ENCODE results near the gene ZGPAT.

The ZGPAT gene

GRCh38 chr20:63682384-63683139, 25.3 kb upstream of the ZGPAT start:
- Histone ChIP-seq H3K36me3 (peaks cover 11 to 61% (median 38%) of the 10 kb centered on the region in 11 experiments; a peak in 21 of 22 replicates), H3K4me2 (peak overlapping the region in 5 of 11 experiments; percentile 18 to 79 (median 59); a peak in 9 of 22 replicates), H3K4me3 (no peak overlapping the region), H3K27ac (peak overlapping the region in 2 of 11 experiments; percentile 30 to 31; a peak in 3 of 22 replicates), H4K20me1 (peaks cover 0 to 53% (median 8%) of the 10 kb centered on the region in 11 experiments; a peak in 8 of 22 replicates), H3K9me3 (replicated peaks in 1 of 11) (no peaks in the 10 kb centered on the region), H3K9ac (peak overlapping the region in 2 of 11 experiments; percentile 24 to 55; a peak in 2 of 22 replicates), H3K4me1 (peaks cover 14 to 57% (median 22%) of the 10 kb centered on the region in 10 experiments), H3K27me3 (no peaks in the 10 kb centered on the region)
- TF ChIP-seq Cebpa-rat (IDR thresholded peaks at IDR 0.05): no peak

GRCh38 chr20:63685269-63686026, 22.4 kb upstream of the ZGPAT start:
- peak overlapping the region in 3 of 11 experiments; percentile 88 to 92 (median 90); a peak in 6 of 22 replicates for H3K4me2 ChIP-seq
- H3K9ac ChIP-seq: peak overlapping the region in 3 of 11 experiments; percentile 40 to 65 (median 52); a peak in 3 of 22 replicates
- H3K27ac ChIP-seq: peak overlapping the region in 5 of 11 experiments; percentile 24 to 79 (median 73); a peak in 8 of 22 replicates
- peaks cover 0 to 39% (median 7%) of the 10 kb centered on the region in 11 experiments; a peak in 9 of 22 replicates for H4K20me1 ChIP-seq
- H3K9me3 ChIP-seq (replicated peaks in 1 of 11): no peaks in the 10 kb centered on the region
- peaks cover 14 to 75% (median 30%) of the 10 kb centered on the region in 10 experiments for H3K4me1 ChIP-seq
- no peaks in the 10 kb centered on the region for H3K27me3 ChIP-seq
- no peak overlapping the region for H3K4me3 ChIP-seq
- peaks cover 0 to 32% (median 14%) of the 10 kb centered on the region in 11 experiments; a peak in 14 of 22 replicates for H3K36me3 ChIP-seq
- no peak for TF ChIP-seq Cebpa-rat (IDR thresholded peaks at IDR 0.05)

- H3K27me3 ChIP-seq: no peaks in the 10 kb centered on the region
- H4K20me1 ChIP-seq: peaks cover 0 to 39% (median 13%) of the 10 kb centered on the region in 11 experiments; a peak in 9 of 22 replicates
- no peaks in the 10 kb centered on the region for H3K9me3 ChIP-seq (replicated peaks in 1 of 11)
- peaks cover 20 to 81% (median 36%) of the 10 kb centered on the region in 10 experiments for H3K4me1 ChIP-seq
- no peak overlapping the region for H3K4me3 ChIP-seq
- peak overlapping the region in 8 of 11 experiments; percentile 65 to 92 (median 82); a peak in 14 of 22 replicates for H3K4me2 ChIP-seq
- peak overlapping the region in 9 of 11 experiments; percentile 24 to 79 (median 56); a peak in 15 of 22 replicates for H3K27ac ChIP-seq
- peak overlapping the region in 4 of 11 experiments; percentile 34 to 65 (median 46); a peak in 6 of 22 replicates for H3K9ac ChIP-seq
- peaks cover 0 to 26% (median 8%) of the 10 kb centered on the region in 11 experiments; a peak in 11 of 22 replicates for H3K36me3 ChIP-seq
- TF ChIP-seq Cebpa-rat (IDR thresholded peaks at IDR 0.05): no peak
These were observed 21.7 kb upstream of the ZGPAT start for GRCh38 chr20:63686094-63686491.

GRCh38 chr20:63686492-63687321, 21.1 kb upstream of the ZGPAT start:
- no peaks in the 10 kb centered on the region for H3K27me3 ChIP-seq
- peak overlapping the region in 9 of 11 experiments; percentile 7 to 65 (median 48); a peak in 14 of 22 replicates for H3K9ac ChIP-seq
- peaks cover 26 to 87% (median 42%) of the 10 kb centered on the region in 10 experiments for H3K4me1 ChIP-seq
- no peaks in the 10 kb centered on the region for H3K9me3 ChIP-seq (replicated peaks in 1 of 11)
- H3K4me3 ChIP-seq: no peak overlapping the region
- H3K4me2 ChIP-seq: peak overlapping the region; percentile 52 to 92 (median 79)
- peaks cover 0 to 39% (median 13%) of the 10 kb centered on the region in 11 experiments; a peak in 13 of 22 replicates for H4K20me1 ChIP-seq
- peak overlapping the region; percentile 24 to 79 (median 50); a peak in 20 of 22 replicates for H3K27ac ChIP-seq
- no peak for TF ChIP-seq Cebpa-rat (IDR thresholded peaks at IDR 0.05)
- H3K36me3 ChIP-seq: peaks cover 0 to 21% (median 8%) of the 10 kb centered on the region in 11 experiments; a peak in 10 of 22 replicates

GRCh38 chr20:63687419-63688178, 20.2 kb upstream of the ZGPAT start:
- peak overlapping the region in 8 of 11 experiments; percentile 7 to 65 (median 47); a peak in 10 of 22 replicates for H3K9ac ChIP-seq
- no peak for TF ChIP-seq Cebpa-rat (IDR thresholded peaks at IDR 0.05)
- H4K20me1 ChIP-seq: peaks cover 0 to 39% (median 19%) of the 10 kb centered on the region in 11 experiments; a peak in 17 of 22 replicates
- peak overlapping the region in 10 of 11 experiments; percentile 24 to 79 (median 48); a peak in 16 of 22 replicates for H3K27ac ChIP-seq
- peaks cover 35 to 87% (median 46%) of the 10 kb centered on the region in 10 experiments for H3K4me1 ChIP-seq
- no peaks in the 10 kb centered on the region for H3K9me3 ChIP-seq (replicated peaks in 1 of 11)
- H3K4me2 ChIP-seq: peak overlapping the region; percentile 52 to 92 (median 79)
- no peaks in the 10 kb centered on the region for H3K27me3 ChIP-seq
- H3K36me3 ChIP-seq: peaks cover 0 to 12% (median 3%) of the 10 kb centered on the region in 11 experiments; a peak in 9 of 22 replicates
- H3K4me3 ChIP-seq: no peak overlapping the region

- Histone ChIP-seq H3K27ac (peak overlapping the region in 5 of 11 experiments; percentile 15 to 79 (median 73); a peak in 5 of 22 replicates), H3K4me1 (peaks cover 36 to 79% (median 45%) of the 10 kb centered on the region in 10 experiments)
These were observed 19.4 kb upstream of the ZGPAT start for GRCh38 chr20:63688228-63689045.

More at GRCh38 chr20:63688228-63689045, 19.4 kb upstream of the ZGPAT start:
- H4K20me1 ChIP-seq: peaks cover 0 to 42% (median 23%) of the 10 kb centered on the region in 11 experiments; a peak in 17 of 22 replicates
- H3K36me3 ChIP-seq: peaks cover 0 to 4% (median 0%) of the 10 kb centered on the region in 11 experiments; a peak in 3 of 22 replicates
- no peak for TF ChIP-seq Cebpa-rat (IDR thresholded peaks at IDR 0.05)
- H3K9me3 ChIP-seq (replicated peaks in 1 of 11): no peaks in the 10 kb centered on the region
- H3K9ac ChIP-seq: peak overlapping the region in 3 of 11 experiments; percentile 34 to 65 (median 51); a peak in 2 of 22 replicates
- H3K4me3 ChIP-seq: no peak overlapping the region
- no peaks in the 10 kb centered on the region for H3K27me3 ChIP-seq
- peak overlapping the region in 3 of 11 experiments; percentile 88 to 92 (median 90); a peak in 6 of 22 replicates for H3K4me2 ChIP-seq
